ENCODE results near the gene NAT8L.

NAT8L gene

GRCh38 chr4:2045518-2045951 is 13.6 kb upstream of the NAT8L start:
- DNase-seq (ENCODE audit: low read depth): no peak

GRCh38 chr4:2046031-2046961 is 12.8 kb upstream of the NAT8L start:
- no peak for DNase-seq (ENCODE audit: low read depth)

- no peak for DNase-seq (ENCODE audit: low read depth)
Observed at GRCh38 chr4:2047031-2047660, 12.0 kb upstream of the NAT8L start.

- no peak for DNase-seq (ENCODE audit: low read depth)
Observed at GRCh38 chr4:2047781-2048581, 11.1 kb upstream of the NAT8L start.

- no peak for DNase-seq (ENCODE audit: low read depth)
Observed at GRCh38 chr4:2048831-2049230, 10.3 kb upstream of the NAT8L start.

GRCh38 chr4:2049381-2049780 is 9.7 kb upstream of the NAT8L start:
- DNase-seq (ENCODE audit: low read depth): no peak

GRCh38 chr4:2049811-2050210 is 9.3 kb upstream of the NAT8L start:
- no peak for DNase-seq (ENCODE audit: low read depth)

- DNase-seq (ENCODE audit: low read depth): no peak
Observed at GRCh38 chr4:2051086-2051485, 8.0 kb upstream of the NAT8L start.

- no peak for DNase-seq (ENCODE audit: low read depth)
Observed at GRCh38 chr4:2054217-2054616, 4.9 kb upstream of the NAT8L start.

GRCh38 chr4:2057382-2058065 is 1.6 kb upstream of the NAT8L start:
- DNase-seq (ENCODE audit: low read depth): no peak

- DNase-seq (ENCODE audit: low read depth): no peak
Observed at GRCh38 chr4:2058264-2059045, 672 bp upstream of the NAT8L start.

GRCh38 chr4:2059726-2060602 is 837 bp downstream of the NAT8L start:
- no peak for DNase-seq (ENCODE audit: low read depth)

- DNase-seq (ENCODE audit: low read depth): no peak
Observed at GRCh38 chr4:2060611-2061185, 1.6 kb downstream of the NAT8L start.

- DNase-seq (ENCODE audit: low read depth): no peak
Observed at GRCh38 chr4:2061186-2062131, 2.3 kb downstream of the NAT8L start.

- DNase-seq (ENCODE audit: low read depth): no peak
Observed at GRCh38 chr4:2062168-2062807, 3.2 kb downstream of the NAT8L start.

GRCh38 chr4:2062808-2063524 is 3.8 kb downstream of the NAT8L start:
- no peak for DNase-seq (ENCODE audit: low read depth)

- DNase-seq (ENCODE audit: low read depth): no peak
Observed at GRCh38 chr4:2063557-2064275, 4.6 kb downstream of the NAT8L start.
